Measurements from ENCODE around the gene ZBTB2. TPM values are rescaled to one million over a fixed set of nuclear protein-coding genes. Genes with fewer than 3 reads are reported as not detected.
"Not testable (repeated sequence)": the region's sequence is repeated elsewhere in the genome, so short reads cannot be mapped to it uniquely, and the experiment has no call there.

The ZBTB2 gene
- total RNA-seq, 2 donors from 2014 or later, result 9.9 to 10.8 TPM

DNA sequence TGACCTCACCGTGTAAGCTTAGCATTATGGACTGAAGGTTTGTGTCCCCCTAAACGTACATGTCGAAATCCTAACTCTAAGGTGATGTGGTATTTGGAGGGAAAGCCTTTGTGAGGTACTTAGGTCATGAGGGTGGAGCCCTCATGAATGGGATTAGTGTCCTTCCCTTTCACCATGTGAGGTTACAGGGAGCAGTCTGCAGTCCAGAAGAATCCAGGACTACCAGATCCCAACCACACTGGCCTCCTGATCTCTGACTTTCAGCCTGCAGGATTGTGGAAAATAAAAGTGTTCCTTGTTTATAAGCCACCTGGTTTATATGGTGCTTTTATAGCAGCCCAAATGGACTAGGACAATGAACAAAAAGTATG lies 73.4 kb downstream of the ZBTB2 start:
- ATAC-seq (no peak), DNase-seq (no peak)
- intact Hi-C loops (cut with DNase I, micrococcal nuclease), result no loop called here

- ATAC-seq (no peak), DNase-seq (no peak)
- intact Hi-C loops (cut with DNase I, micrococcal nuclease), result no loop called here
Observed at GRCh38 chr6:151317103-151317994, 74.0 kb downstream of the ZBTB2 start.

GRCh38 chr6:151315661-151316060 lies 75.7 kb downstream of the ZBTB2 start:
- intact Hi-C loops (cut with DNase I, micrococcal nuclease); DNase-seq; ATAC-seq: not testable (repeated sequence)

Other genes starting within 250 kb of the ZBTB2 start
- 10 to 100 TPM in 1 of 2 donors, 1 to 10 TPM in 1; 9.4 to 25.2 TPM for gene AKAP12, start 151.6 kb downstream of the ZBTB2 start, total RNA-seq
- 10 to 100 TPM; 18.6 to 20.5 TPM for gene RMND1, start 60.6 kb upstream of the ZBTB2 start, total RNA-seq
- 1 to 10 TPM in 1 of 2 donors, under 1 TPM in 1; 0.67 to 1.7 TPM for gene CCDC170, start 102.5 kb upstream of the ZBTB2 start, total RNA-seq